ENCODE measurements around the gene CELF1.
A peak's percentile ranks its signal among the peaks of the same experiment; 100 is the strongest.

The CELF1 gene

GRCh38 chr11:47434011-47434786 is 118.7 kb downstream of the CELF1 start:
- 97% methylated on average over 6 of the region's 7 CpGs for WGBS
- no peak overlapping the region for H3K4ac ChIP-seq (ENCODE audit: low read depth in 1 of 2, low read length in 2 of 2)
- H4K91ac ChIP-seq (ENCODE audit: low read length): no peak overlapping the region
- H2BK15ac ChIP-seq (ENCODE audit: low read depth, poor library complexity, severe bottlenecking): no peak overlapping the region
- no peak overlapping the region for H3K4me3 ChIP-seq (ENCODE audit: insufficient read depth in 1 of 2, low read depth in 1 of 2, low read length in 2 of 2)
- H2BK12ac ChIP-seq (ENCODE audit: low read length in 2 of 2): no peak overlapping the region
- no peak overlapping the region for H2AK5ac ChIP-seq (ENCODE audit: low read length, severe bottlenecking)
- H3K79me1 ChIP-seq (replicated peaks; ENCODE audit: low read length, poor library complexity, severe bottlenecking): no peaks in the 10 kb centered on the region
- H3K23ac ChIP-seq (ENCODE audit: low read length in 2 of 2): no peak overlapping the region
- H2BK5ac ChIP-seq (ENCODE audit: low read depth, low read length, poor library complexity, severe bottlenecking): no peak overlapping the region
- no peaks in the 10 kb centered on the region for H3K9me3 ChIP-seq (ENCODE audit: control insufficient read depth, low read length)
- H3K4me1 ChIP-seq (ENCODE audit: control insufficient read depth, insufficient read depth, low read depth, low read length): peaks cover 4% of the 10 kb centered on the region
- no peak for DNase-seq
- no peak overlapping the region for H3K4me2 ChIP-seq (ENCODE audit: low read length, poor library complexity, severe bottlenecking)
- peaks cover 0 to 7% of the 10 kb centered on the region in 2 experiments for H3K36me3 ChIP-seq (ENCODE audit: control insufficient read depth in 1 of 2, insufficient read depth in 2 of 2, low read depth in 1 of 2, low read length in 2 of 2)
- no peak overlapping the region for H4K8ac ChIP-seq (ENCODE audit: low read length)
- H3K27ac ChIP-seq (ENCODE audit: low read length, poor library complexity, severe bottlenecking): no peak overlapping the region
- H3K9ac ChIP-seq (ENCODE audit: low read length): peak overlapping the region; percentile 60
- H3K14ac ChIP-seq (ENCODE audit: low read length in 2 of 2): no peak overlapping the region
- no peak overlapping the region for H3K18ac ChIP-seq (ENCODE audit: low read depth in 1 of 2, low read length in 2 of 2)
- H2AFZ ChIP-seq (ENCODE audit: low read depth, low read length): no peak overlapping the region
- no peak overlapping the region for H2BK120ac ChIP-seq (ENCODE audit: low read depth, low read length)
- H3K27me3 ChIP-seq (ENCODE audit: control insufficient read depth in 1 of 2, insufficient read depth in 1 of 2, low read length in 2 of 2): no peaks in the 10 kb centered on the region

DNA sequence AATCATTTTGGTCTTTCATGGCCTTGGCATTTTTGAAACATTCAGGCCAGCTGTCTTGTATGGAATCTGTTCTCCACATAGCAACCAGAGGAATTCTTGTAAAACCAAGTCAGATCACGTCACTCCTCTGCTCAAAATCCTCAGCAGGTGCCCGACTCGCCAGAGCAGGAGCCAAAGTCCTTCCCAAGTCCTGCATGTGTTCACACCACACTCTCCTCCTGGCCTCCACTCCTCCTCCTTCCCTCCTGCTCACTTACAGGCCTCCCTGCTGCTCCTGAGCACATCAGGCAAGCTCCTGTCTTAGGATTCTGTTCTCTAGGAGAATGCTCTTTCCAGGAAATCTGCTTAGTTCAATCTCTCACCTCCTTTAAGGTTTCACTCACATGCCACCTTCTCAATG is 119.8 kb downstream of the CELF1 start:
- H3K23ac ChIP-seq (ENCODE audit: low read length in 2 of 2): no peak overlapping the region
- DNase-seq: no peak
- H3K4me1 ChIP-seq (ENCODE audit: control insufficient read depth, insufficient read depth, low read depth, low read length): peaks cover 4% of the 10 kb centered on the region
- no peak overlapping the region for H3K4me3 ChIP-seq (ENCODE audit: insufficient read depth in 1 of 2, low read depth in 1 of 2, low read length in 2 of 2)
- no peak overlapping the region for H3K14ac ChIP-seq (ENCODE audit: low read length in 2 of 2)
- no peak overlapping the region for H4K91ac ChIP-seq (ENCODE audit: low read length)
- no peak overlapping the region for H2BK15ac ChIP-seq (ENCODE audit: low read depth, poor library complexity, severe bottlenecking)
- no peak overlapping the region for H3K9ac ChIP-seq (ENCODE audit: low read length)
- H2BK12ac ChIP-seq (ENCODE audit: low read length in 2 of 2): no peak overlapping the region
- no peak overlapping the region for H2BK5ac ChIP-seq (ENCODE audit: low read depth, low read length, poor library complexity, severe bottlenecking)
- H4K8ac ChIP-seq (ENCODE audit: low read length): no peak overlapping the region
- no peak overlapping the region for H3K4me2 ChIP-seq (ENCODE audit: low read length, poor library complexity, severe bottlenecking)
- no peaks in the 10 kb centered on the region for H3K9me3 ChIP-seq (ENCODE audit: control insufficient read depth, low read length)
- no peak overlapping the region for H3K18ac ChIP-seq (ENCODE audit: low read depth in 1 of 2, low read length in 2 of 2)
- 81% methylated on average over 3 of the region's 3 CpGs for WGBS
- no peaks in the 10 kb centered on the region for H3K79me1 ChIP-seq (replicated peaks; ENCODE audit: low read length, poor library complexity, severe bottlenecking)
- no peak overlapping the region for H3K4ac ChIP-seq (ENCODE audit: low read depth in 1 of 2, low read length in 2 of 2)
- no peaks in the 10 kb centered on the region for H3K27me3 ChIP-seq (ENCODE audit: control insufficient read depth in 1 of 2, insufficient read depth in 1 of 2, low read length in 2 of 2)
- no peak overlapping the region for H3K27ac ChIP-seq (ENCODE audit: low read length, poor library complexity, severe bottlenecking)
- no peak overlapping the region for H2AFZ ChIP-seq (ENCODE audit: low read depth, low read length)
- H3K36me3 ChIP-seq (ENCODE audit: control insufficient read depth in 1 of 2, insufficient read depth in 2 of 2, low read depth in 1 of 2, low read length in 2 of 2): peaks cover 0 to 4% of the 10 kb centered on the region in 2 experiments
- no peak overlapping the region for H2AK5ac ChIP-seq (ENCODE audit: low read length, severe bottlenecking)
- H2BK120ac ChIP-seq (ENCODE audit: low read depth, low read length): no peak overlapping the region

GRCh38 chr11:47431356-47432083 is 121.4 kb downstream of the CELF1 start:
- Histone ChIP-seq H2BK12ac (ENCODE audit: low read length in 2 of 2) (no peak overlapping the region), H3K4ac (ENCODE audit: low read depth in 1 of 2, low read length in 2 of 2) (no peak overlapping the region), H2AFZ (ENCODE audit: low read depth, low read length) (no peak overlapping the region), H3K18ac (ENCODE audit: low read depth in 1 of 2, low read length in 2 of 2) (no peak overlapping the region), H3K27ac (ENCODE audit: low read length, poor library complexity, severe bottlenecking) (no peak overlapping the region), H3K36me3 (ENCODE audit: control insufficient read depth in 1 of 2, insufficient read depth in 2 of 2, low read depth in 1 of 2, low read length in 2 of 2) (no peaks in the 10 kb centered on the region), H4K91ac (ENCODE audit: low read length) (no peak overlapping the region), H2BK5ac (ENCODE audit: low read depth, low read length, poor library complexity, severe bottlenecking) (no peak overlapping the region), H2BK120ac (ENCODE audit: low read depth, low read length) (no peak overlapping the region), H3K4me3 (ENCODE audit: insufficient read depth in 1 of 2, low read depth in 1 of 2, low read length in 2 of 2) (no peak overlapping the region), H3K27me3 (ENCODE audit: control insufficient read depth in 1 of 2, insufficient read depth in 1 of 2, low read length in 2 of 2) (no peaks in the 10 kb centered on the region), H2BK15ac (ENCODE audit: low read depth, poor library complexity, severe bottlenecking) (no peak overlapping the region), H3K9ac (ENCODE audit: low read length) (no peak overlapping the region), H2AK5ac (ENCODE audit: low read length, severe bottlenecking) (no peak overlapping the region), H3K4me1 (ENCODE audit: control insufficient read depth, insufficient read depth, low read depth, low read length) (no peaks in the 10 kb centered on the region), H3K9me3 (ENCODE audit: control insufficient read depth, low read length) (no peaks in the 10 kb centered on the region), H3K23ac (ENCODE audit: low read length in 2 of 2) (no peak overlapping the region), H3K4me2 (ENCODE audit: low read length, poor library complexity, severe bottlenecking) (no peak overlapping the region), H3K14ac (ENCODE audit: low read length in 2 of 2) (no peak overlapping the region), H3K79me1 (replicated peaks; ENCODE audit: low read length, poor library complexity, severe bottlenecking) (no peaks in the 10 kb centered on the region), H4K8ac (ENCODE audit: low read length) (no peak overlapping the region)
- no peak for DNase-seq
- WGBS: 90% methylated on average over 9 of the region's 9 CpGs

- 52% methylated on average over 4 of the region's 5 CpGs for WGBS
- Histone ChIP-seq H3K4me1 (ENCODE audit: control insufficient read depth, insufficient read depth, low read depth, low read length) (no peaks in the 10 kb centered on the region), H3K4me3 (ENCODE audit: insufficient read depth in 1 of 2, low read depth in 1 of 2, low read length in 2 of 2) (no peak overlapping the region), H4K91ac (ENCODE audit: low read length) (no peak overlapping the region), H3K36me3 (ENCODE audit: control insufficient read depth in 1 of 2, insufficient read depth in 2 of 2, low read depth in 1 of 2, low read length in 2 of 2) (no peaks in the 10 kb centered on the region), H2AK5ac (ENCODE audit: low read length, severe bottlenecking) (no peak overlapping the region), H2BK5ac (ENCODE audit: low read depth, low read length, poor library complexity, severe bottlenecking) (no peak overlapping the region), H4K8ac (ENCODE audit: low read length) (no peak overlapping the region), H3K4ac (ENCODE audit: low read depth in 1 of 2, low read length in 2 of 2) (no peak overlapping the region), H3K4me2 (ENCODE audit: low read length, poor library complexity, severe bottlenecking) (no peak overlapping the region), H2BK12ac (ENCODE audit: low read length in 2 of 2) (no peak overlapping the region), H3K23ac (ENCODE audit: low read length in 2 of 2) (no peak overlapping the region), H3K27ac (ENCODE audit: low read length, poor library complexity, severe bottlenecking) (no peak overlapping the region), H2AFZ (ENCODE audit: low read depth, low read length) (no peak overlapping the region), H2BK120ac (ENCODE audit: low read depth, low read length) (no peak overlapping the region), H3K27me3 (ENCODE audit: control insufficient read depth in 1 of 2, insufficient read depth in 1 of 2, low read length in 2 of 2) (no peaks in the 10 kb centered on the region), H3K9ac (ENCODE audit: low read length) (no peak overlapping the region), H3K79me1 (replicated peaks; ENCODE audit: low read length, poor library complexity, severe bottlenecking) (no peaks in the 10 kb centered on the region), H3K14ac (ENCODE audit: low read length in 2 of 2) (no peak overlapping the region), H3K18ac (ENCODE audit: low read depth in 1 of 2, low read length in 2 of 2) (no peak overlapping the region), H2BK15ac (ENCODE audit: low read depth, poor library complexity, severe bottlenecking) (no peak overlapping the region), H3K9me3 (ENCODE audit: control insufficient read depth, low read length) (no peaks in the 10 kb centered on the region)
- DNase-seq: no peak
These were observed 122.4 kb downstream of the CELF1 start for GRCh38 chr11:47430524-47430923.

All from mesenchymal stem cell (in vitro differentiated cells and primary cell).